ENCODE measurements around the gene OR6K2. TPM values are rescaled to one million over a fixed set of nuclear protein-coding genes. Genes with fewer than 3 reads are reported as not detected.

Gene OR6K2
- total and polyA plus RNA-seq, 2 of the 4 experiments (the other 2 are of a cell fraction) = not detected

- Histone ChIP-seq H3K36me3 (ENCODE audit: control insufficient read depth, insufficient read depth, low read length) (no peaks in the 10 kb centered on the region), H3K18ac (ENCODE audit: low read depth, low read length) (no peak within 1 kb of the TSS), H3K27ac (ENCODE audit: insufficient read depth, low read length) (no peak within 1 kb of the TSS), H3K27me3 (ENCODE audit: control insufficient read depth, insufficient read depth, low read length) (no peaks in the 10 kb centered on the region), H2BK15ac (ENCODE audit: low read depth, low read length) (no peak within 1 kb of the TSS), H3K23ac (ENCODE audit: low read depth, low read length) (no peak within 1 kb of the TSS), H2AK5ac (ENCODE audit: low read depth, low read length) (no peak within 1 kb of the TSS), H2BK20ac (ENCODE audit: low read depth, low read length) (no peak within 1 kb of the TSS), H3K4me3 (ENCODE audit: insufficient read depth, low read depth, low read length) (no peak within 1 kb of the TSS), H3K56ac (ENCODE audit: extremely low read depth, insufficient read depth, low read length) (no peak within 1 kb of the TSS), H3K4ac (ENCODE audit: low read depth, low read length) (no peak within 1 kb of the TSS), H4K91ac (ENCODE audit: insufficient read depth, low read depth, low read length) (no peak within 1 kb of the TSS), H4K5ac (ENCODE audit: low read depth, low read length) (no peak within 1 kb of the TSS), H2AFZ (replicated peaks; ENCODE audit: low read length, poor library complexity) (no peak within 1 kb of the TSS), H3K14ac (replicated peaks; ENCODE audit: low read depth, low read length) (no peak within 1 kb of the TSS), H3K9me3 (ENCODE audit: control insufficient read depth, insufficient read depth, low read length) (no peaks in the 10 kb centered on the region), H2AK9ac (replicated peaks; ENCODE audit: low read depth, low read length, poor library complexity) (no peak within 1 kb of the TSS), H4K20me1 (ENCODE audit: insufficient read depth, low read length) (no peaks in the 10 kb centered on the region), H2BK5ac (ENCODE audit: low read depth, low read length, poor library complexity, severe bottlenecking) (no peak within 1 kb of the TSS), H3K9me1 (ENCODE audit: insufficient read depth, low read length) (no peaks in the 10 kb centered on the region), H3K4me1 (ENCODE audit: control insufficient read depth, insufficient read depth, low read length) (no peaks in the 10 kb centered on the region), H3K9ac (ENCODE audit: low read depth, low read length) (no peak within 1 kb of the TSS), H2BK120ac (ENCODE audit: low read depth, low read length) (no peak within 1 kb of the TSS), H4K8ac (ENCODE audit: low read depth in 2 of 2, low read length in 2 of 2) (no peak within 1 kb of the TSS), H3K79me1 (ENCODE audit: low read depth in 1 of 2, low read length in 2 of 2) (no peaks in the 10 kb centered on the region), H3K4me2 (ENCODE audit: low read depth, low read length) (no peak within 1 kb of the TSS)
- TF ChIP-seq FOS (IDR thresholded peaks at IDR 0.05; ENCODE audit: low read depth, low read length) (no peak), POLR2A (IDR thresholded peaks at IDR 0.05; ENCODE audit: low read depth, low read length) (no peak), NFE2L2 (IDR thresholded peaks at IDR 0.05; ENCODE audit: low read depth, low read length) (peak; percentile 93), MAFK (IDR thresholded peaks at IDR 0.05; ENCODE audit: low read depth, low read length) (peak; percentile 43; the same call in 1 of the 2 replicates)
- TF ChIP-seq, protein P1, sequence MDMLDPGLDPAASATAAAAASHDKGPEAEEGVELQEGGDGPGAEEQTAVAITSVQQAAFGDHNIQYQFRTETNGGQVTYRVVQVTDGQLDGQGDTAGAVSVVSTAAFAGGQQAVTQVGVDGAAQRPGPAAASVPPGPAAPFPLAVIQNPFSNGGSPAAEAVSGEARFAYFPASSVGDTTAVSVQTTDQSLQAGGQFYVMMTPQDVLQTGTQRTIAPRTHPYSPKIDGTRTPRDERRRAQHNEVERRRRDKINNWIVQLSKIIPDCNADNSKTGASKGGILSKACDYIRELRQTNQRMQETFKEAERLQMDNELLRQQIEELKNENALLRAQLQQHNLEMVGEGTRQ (IDR thresholded peaks at IDR 0.05; ENCODE audit: low read depth, low read length) = no peak
- no TSS peak for BruUV-seq (replicated peaks)
- DNase-seq (no peak), ATAC-seq (ENCODE audit: low read depth) (no peak)
- WGBS, 2 experiments (ENCODE audit: extremely low coverage in 2 of 2, insufficient read length in 1 of 2) = no CpG with 5 or more reads among the region's 7 CpGs
- dilution Hi-C loops (cut with HindIII; ENCODE audit: low sequenced_read_pairs, unreplicated experiment) (no loop called here), intact Hi-C loops (cut with micrococcal nuclease) (no loop called here), in situ Hi-C loops (cut with MboI; ENCODE audit: low sequenced_read_pairs) (no loop called here)
- ChIA-PET CTCF (no interaction called here), POLR2A (ENCODE audit: unreplicated experiment) (no interaction called here)
These were observed 14.1 kb downstream of the OR6K2 start, which contains the start of gene SPTA1 for GRCh38 chr1:158686111-158687009. Gene SPTA1, minus strand, starts transcription at chr1:158686715. Its CDS starts 198 bp downstream, at chr1:158686517.

All from IMR-90 (cell line).